ENCODE data around the gene COASY.
A peak's percentile ranks its signal among the peaks of the same experiment; 100 is the strongest.
"Not testable (repeated sequence)": the region's sequence is repeated elsewhere in the genome, so short reads cannot be mapped to it uniquely, and the experiment has no call there.

The COASY gene

GRCh38 chr17:42536048-42536371, 25.9 kb upstream of the COASY start, which contains the start of gene NAGLU:
Gene NAGLU, plus strand, starts transcription at chr17:42536241. Its CDS starts 32 bp downstream, at chr17:42536273.
- TF ChIP-seq, protein P1, sequence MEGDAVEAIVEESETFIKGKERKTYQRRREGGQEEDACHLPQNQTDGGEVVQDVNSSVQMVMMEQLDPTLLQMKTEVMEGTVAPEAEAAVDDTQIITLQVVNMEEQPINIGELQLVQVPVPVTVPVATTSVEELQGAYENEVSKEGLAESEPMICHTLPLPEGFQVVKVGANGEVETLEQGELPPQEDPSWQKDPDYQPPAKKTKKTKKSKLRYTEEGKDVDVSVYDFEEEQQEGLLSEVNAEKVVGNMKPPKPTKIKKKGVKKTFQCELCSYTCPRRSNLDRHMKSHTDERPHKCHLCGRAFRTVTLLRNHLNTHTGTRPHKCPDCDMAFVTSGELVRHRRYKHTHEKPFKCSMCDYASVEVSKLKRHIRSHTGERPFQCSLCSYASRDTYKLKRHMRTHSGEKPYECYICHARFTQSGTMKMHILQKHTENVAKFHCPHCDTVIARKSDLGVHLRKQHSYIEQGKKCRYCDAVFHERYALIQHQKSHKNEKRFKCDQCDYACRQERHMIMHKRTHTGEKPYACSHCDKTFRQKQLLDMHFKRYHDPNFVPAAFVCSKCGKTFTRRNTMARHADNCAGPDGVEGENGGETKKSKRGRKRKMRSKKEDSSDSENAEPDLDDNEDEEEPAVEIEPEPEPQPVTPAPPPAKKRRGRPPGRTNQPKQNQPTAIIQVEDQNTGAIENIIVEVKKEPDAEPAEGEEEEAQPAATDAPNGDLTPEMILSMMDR (conservative IDR thresholded peaks at IDR 0.05; ENCODE audit: low read depth): no peak
- peak within 1 kb of the TSS; percentile 91 for H3K27ac ChIP-seq
- peak; percentile 96 for DNase-seq (ENCODE audit: low spot score)
- POLR2A ChIA-PET (ENCODE audit: low non-redundant PET): interaction anchor here (0.6 kb wide), 2 partner anchors 426 to 1906 kb away, joined by 6 to 7 read pairs; no protein-coding TSS in a partner anchor
- CTCF ChIA-PET: interaction anchor here (0.6 to 1.3 kb wide), 5 partner anchors 9 to 113 kb away, joined by 3 to 4 read pairs (median 3); partner anchors contain the start of gene HSD17B1

- TF ChIP-seq, protein P1 (conservative IDR thresholded peaks at IDR 0.05; ENCODE audit: low read depth): no peak
- ChIA-PET POLR2A (ENCODE audit: low non-redundant PET) (interaction anchor here (0.6 to 1.0 kb wide), 4 partner anchors 12 to 1906 kb away, joined by 3 to 7 read pairs (median 5); no protein-coding TSS in a partner anchor), CTCF (interaction anchor here (0.6 to 1.3 kb wide), 4 partner anchors 10 to 113 kb away, joined by 3 to 4 read pairs (median 3); partner anchors contain the start of gene HSD17B1)
- peak; percentile 85 for DNase-seq (ENCODE audit: low spot score)
- peak overlapping the region; percentile 91 for H3K27ac ChIP-seq
Measured at GRCh38 chr17:42536372-42537155, 25.4 kb upstream of the COASY start.

DNA sequence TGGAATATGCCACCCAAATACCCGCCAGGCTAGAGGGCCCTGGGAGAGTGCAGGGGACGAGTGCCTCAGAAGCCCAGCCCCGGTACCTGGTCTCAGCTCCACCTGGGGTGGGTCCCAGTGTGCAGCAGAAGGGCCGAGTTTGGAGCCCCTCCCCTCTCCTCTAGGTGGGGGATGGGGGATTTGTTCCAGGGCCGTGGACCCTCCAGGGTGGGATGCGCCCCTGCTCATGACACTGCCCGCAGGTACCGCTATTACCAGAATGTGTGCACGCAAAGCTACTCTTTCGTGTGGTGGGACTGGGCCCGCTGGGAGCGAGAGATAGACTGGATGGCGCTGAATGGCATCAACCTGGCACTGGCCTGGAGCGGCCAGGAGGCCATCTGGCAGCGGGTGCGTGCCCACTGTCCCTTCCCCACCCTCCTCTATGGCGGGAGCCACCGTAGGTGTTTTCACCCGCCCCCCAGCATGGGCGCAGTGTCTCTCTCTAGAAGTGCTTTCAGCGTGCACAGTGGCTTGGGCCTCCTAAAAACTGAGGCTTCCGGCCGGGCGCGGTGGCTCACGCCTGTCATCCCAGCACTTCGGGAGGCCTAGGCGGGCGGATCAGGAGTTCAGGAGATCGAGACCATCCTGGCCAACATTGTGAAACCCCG, 24.7 kb upstream of the COASY start:
- peak overlapping the region; percentile 91 for H3K27ac ChIP-seq
- TF ChIP-seq, protein P1 (conservative IDR thresholded peaks at IDR 0.05; ENCODE audit: low read depth): no peak
- no peak for DNase-seq (ENCODE audit: low spot score)
- POLR2A ChIA-PET (ENCODE audit: low non-redundant PET): interaction anchor here (0.6 to 1.0 kb wide), 5 partner anchors 12 to 360 kb away, joined by 3 to 9 read pairs (median 4); no protein-coding TSS in a partner anchor
- CTCF ChIA-PET: no interaction called here

DNA sequence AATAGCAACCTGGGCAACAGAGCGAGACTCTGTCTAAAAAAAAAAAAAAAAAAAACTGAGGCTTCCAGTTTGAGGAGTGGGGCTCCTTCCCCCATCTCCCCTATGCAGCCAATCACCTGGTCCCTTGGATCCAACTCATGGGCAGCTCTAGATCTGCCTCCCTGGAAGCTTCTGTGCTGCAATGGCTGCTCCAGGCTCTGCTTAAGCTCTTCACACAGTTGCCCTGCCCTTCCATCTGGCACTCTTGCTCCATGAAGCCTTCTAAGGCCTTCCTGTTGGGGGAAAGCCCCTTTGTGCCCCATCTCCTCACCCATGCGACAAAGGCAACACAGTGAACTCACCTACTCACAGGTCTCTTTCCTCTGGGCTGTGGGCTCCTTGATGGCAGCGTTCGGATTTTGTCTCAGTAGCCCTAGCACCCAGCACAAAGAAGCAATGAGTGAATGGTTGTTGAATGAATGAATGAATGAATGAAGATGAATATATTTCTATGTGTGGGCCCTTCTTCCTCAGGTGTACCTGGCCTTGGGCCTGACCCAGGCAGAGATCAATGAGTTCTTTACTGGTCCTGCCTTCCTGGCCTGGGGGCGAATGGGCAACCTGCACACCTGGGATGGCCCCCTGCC, 24.0 kb upstream of the COASY start:
- TF ChIP-seq, protein P1 (conservative IDR thresholded peaks at IDR 0.05; ENCODE audit: low read depth): no peak
- ChIA-PET POLR2A (ENCODE audit: low non-redundant PET) (interaction anchor here (0.6 to 0.7 kb wide), 4 partner anchors 16 to 359 kb away, joined by 3 to 10 read pairs (median 6); no protein-coding TSS in a partner anchor), CTCF (no interaction called here)
- H3K27ac ChIP-seq: peak overlapping the region; percentile 91
- DNase-seq (ENCODE audit: low spot score): no peak

GRCh38 chr17:42538482-42538881, 23.5 kb upstream of the COASY start:
- H3K27ac ChIP-seq: peak overlapping the region; percentile 91
- TF ChIP-seq, protein P1 (conservative IDR thresholded peaks at IDR 0.05; ENCODE audit: low read depth): no peak
- ChIA-PET CTCF (no interaction called here), POLR2A (ENCODE audit: low non-redundant PET) (interaction anchor here (0.5 to 0.7 kb wide), 2 partner anchors 16 to 224 kb away, joined by 6 to 10 read pairs; no protein-coding TSS in a partner anchor)
- DNase-seq (ENCODE audit: low spot score): no peak

GRCh38 chr17:42540558-42540957, 21.4 kb upstream of the COASY start:
- ChIA-PET POLR2A (ENCODE audit: low non-redundant PET) (interaction anchor here (0.6 kb wide), 1 partner anchor 71 kb away, joined by 4 read pairs; no protein-coding TSS in a partner anchor), CTCF (interaction anchor here (1.7 kb wide), 1 partner anchor 13 kb away, joined by 5 read pairs; no protein-coding TSS in a partner anchor)
- DNase-seq (ENCODE audit: low spot score): not testable (repeated sequence)
- peak overlapping the region; percentile 75 for H3K27ac ChIP-seq
